ENCODE measurements around the gene UGT2B28.

- TF ChIP-seq CTCF (IDR thresholded peaks at IDR 0.05) (no peak), POLR2A (IDR thresholded peaks at IDR 0.05) (no peak), POLR2AphosphoS5 (IDR thresholded peaks at IDR 0.05) (no peak)
Measured at GRCh38 chr4:69323284-69323683, 43.0 kb downstream of the UGT2B28 start.

All from suprapubic skin (tissue), 4 donors.